T-cell (primary cell): ENCODE data around the gene CD4. TPM values are rescaled to one million over a fixed set of nuclear protein-coding genes. Genes with fewer than 3 reads are reported as not detected.

Experiments used
- ATAC-seq, 4 experiments: fragments of 200-7000 bp in 3 of 4; fragments of 150-1000 bp in 1 of 4; cut with Tn5 transposase; replicated peaks in 1 of 4; 1 replicate in 3 of 4; 2 replicates in 1 of 4; pipeline ENCODE4 v1.10.0; 2021; ENCODE audit warnings: moderate library complexity in 3 of 4, mild to moderate bottlenecking in 2 of 4, moderate number of reproducible peaks in 1 of 4
- CTCF ChIA-PET, 2 donors: fragments of 300-600 bp; sonication (Branson Sonifier 250); formaldehyde crosslinking; loops; one replicate each; lab custom pipeline; 2022; ENCODE audit warnings: antibody characterized with exemption in 2 of 2; lab: Charles Lee
- POLR2A ChIA-PET, 2 donors: fragments of 300-600 bp; sonication (Branson Sonifier 250); formaldehyde crosslinking; loops; one replicate each; lab custom pipeline; 2022; ENCODE audit warnings: antibody characterized with exemption in 2 of 2; lab: Charles Lee
- DNase-seq, 35 experiments: peaks; one replicate each; pipeline versions ENCODE4 v3.0.0 to v3.0.0-alpha.2; 2013 to 2023
- H3K27ac ChIP-seq: one replicate; pipeline ENCODE4 v1.5.1; 2013; ENCODE audit warnings: low read length
- H3K27me3 ChIP-seq, 2 experiments: replicated peaks in 1 of 2; 1 replicate in 1 of 2; 2 replicates in 1 of 2; pipeline versions ENCODE4 v1.6.1 to v1.7.0; 2013; ENCODE audit warnings: low read length in 1 of 2, mixed read lengths in 1 of 2; ENCODE audit not compliant: control insufficient read depth in 2 of 2, insufficient read depth in 2 of 2; ENCODE audit errors: extremely low read depth in 1 of 2
- H3K36me3 ChIP-seq, 2 donors: 1 replicate in 1 of 2; 2 replicates in 1 of 2; pipeline versions ENCODE4 v1.6.1 to v1.7.0; 2013; ENCODE audit warnings: low read length in 1 of 2; ENCODE audit not compliant: control insufficient read depth in 2 of 2, insufficient read depth in 1 of 2; ENCODE audit errors: extremely low read depth in 1 of 2
- H3K4me1 ChIP-seq, 2 experiments: 1 replicate in 1 of 2; 2 replicates in 1 of 2; pipeline versions ENCODE4 v1.6.1 to v1.7.0; 2013; ENCODE audit warnings: low read length in 2 of 2, mixed read lengths in 1 of 2; ENCODE audit not compliant: insufficient read depth in 2 of 2, control insufficient read depth in 1 of 2; ENCODE audit errors: extremely low read depth in 1 of 2
- H3K4me3 ChIP-seq, 2 donors: 1 replicate in 1 of 2; 2 replicates in 1 of 2; pipeline versions ENCODE4 v1.5.1 to v1.7.0; 2013; ENCODE audit warnings: mild to moderate bottlenecking in 2 of 2, low read length in 1 of 2, moderate library complexity in 1 of 2; ENCODE audit not compliant: control insufficient read depth in 1 of 2; ENCODE audit errors: extremely low read depth in 1 of 2
- H3K9me3 ChIP-seq: 2 replicates; pipeline ENCODE4 v1.7.0; 2013
- H3K27ac Mint-ChIP-seq, 2 donors: one replicate each; pipeline ENCODE4 v1.8.0; 2020 to 2021; ENCODE audit warnings: mild to moderate bottlenecking in 2 of 2, mixed read lengths in 2 of 2
- H3K27me3 Mint-ChIP-seq, 2 donors: one replicate each; pipeline ENCODE4 v1.8.0; 2021 to 2022; ENCODE audit warnings: mixed read lengths in 2 of 2
- H3K36me3 Mint-ChIP-seq: one replicate; pipeline ENCODE4 v1.8.0; 2021; ENCODE audit warnings: mixed read lengths
- H3K4me1 Mint-ChIP-seq, 3 donors: one replicate each; pipeline ENCODE4 v1.8.0; 2020 to 2022; ENCODE audit warnings: mixed read lengths in 3 of 3, mild to moderate bottlenecking in 1 of 3
- H3K4me3 Mint-ChIP-seq, 3 donors: one replicate each; pipeline ENCODE4 v1.8.0; 2020 to 2022; ENCODE audit warnings: mild to moderate bottlenecking in 3 of 3, mixed read lengths in 3 of 3, moderate library complexity in 3 of 3
- H3K9me3 Mint-ChIP-seq, 3 donors: one replicate each; pipeline ENCODE4 v1.8.0; 2020 to 2022; ENCODE audit warnings: mixed read lengths in 3 of 3
- WGBS: methylation state at CpG from one replicate; pipeline ENCODE4 v1.1.5; 2013; ENCODE audit warnings: missing lambda C conversion rate; ENCODE audit not compliant: insufficient coverage; 5-methylcytosine and 5-hydroxymethylcytosine counted together
- total RNA-seq, 35 experiments: library from RNA in 6 of 35; stranded (reverse) in 6 of 35; fragments of 120-200 nt in 1 of 35; gene quantifications; one replicate each; pipeline versions ENCODE4 v1.2.1 to v1.2.4 and lab custom pipeline; 2013 to 2026

Gene CD4
- total RNA-seq, 5 donors from 2014 or later (not counting 1 experiment from before 2014, with no cell fraction given): 126 to 205 (median 154) TPM

GRCh38 chr12:6842075-6842474, 52.7 kb downstream of the CD4 start:
- H3K4me1 Mint-ChIP-seq: no peaks in the 10 kb centered on the region
- H3K36me3 Mint-ChIP-seq: no peaks in the 10 kb centered on the region
- no peaks in the 10 kb centered on the region for H3K9me3 ChIP-seq
- H3K4me3 Mint-ChIP-seq: no peak overlapping the region
- no CpG with 5 or more reads among the region's 4 CpGs for WGBS
- CTCF ChIA-PET: interaction anchor here (0.7 to 1.0 kb wide), 2 partner anchors 89 to 239 kb away, joined by 3 read pairs; partner anchors contain the start of gene MLF2 (in 1 of the 2)
- no peak overlapping the region for H3K4me3 ChIP-seq
- POLR2A ChIA-PET: no interaction called here
- ATAC-seq (no peak), DNase-seq (no peak)
- no peaks in the 10 kb centered on the region for H3K27me3 Mint-ChIP-seq
- no peaks in the 10 kb centered on the region for H3K36me3 ChIP-seq
- H3K27ac ChIP-seq: no peak overlapping the region
- H3K4me1 ChIP-seq: no peaks in the 10 kb centered on the region
- no peak overlapping the region for H3K27ac Mint-ChIP-seq
- H3K27me3 ChIP-seq: peaks cover 0 to 4% of the 10 kb centered on the region in 2 experiments
- H3K9me3 Mint-ChIP-seq: no peaks in the 10 kb centered on the region

DNA sequence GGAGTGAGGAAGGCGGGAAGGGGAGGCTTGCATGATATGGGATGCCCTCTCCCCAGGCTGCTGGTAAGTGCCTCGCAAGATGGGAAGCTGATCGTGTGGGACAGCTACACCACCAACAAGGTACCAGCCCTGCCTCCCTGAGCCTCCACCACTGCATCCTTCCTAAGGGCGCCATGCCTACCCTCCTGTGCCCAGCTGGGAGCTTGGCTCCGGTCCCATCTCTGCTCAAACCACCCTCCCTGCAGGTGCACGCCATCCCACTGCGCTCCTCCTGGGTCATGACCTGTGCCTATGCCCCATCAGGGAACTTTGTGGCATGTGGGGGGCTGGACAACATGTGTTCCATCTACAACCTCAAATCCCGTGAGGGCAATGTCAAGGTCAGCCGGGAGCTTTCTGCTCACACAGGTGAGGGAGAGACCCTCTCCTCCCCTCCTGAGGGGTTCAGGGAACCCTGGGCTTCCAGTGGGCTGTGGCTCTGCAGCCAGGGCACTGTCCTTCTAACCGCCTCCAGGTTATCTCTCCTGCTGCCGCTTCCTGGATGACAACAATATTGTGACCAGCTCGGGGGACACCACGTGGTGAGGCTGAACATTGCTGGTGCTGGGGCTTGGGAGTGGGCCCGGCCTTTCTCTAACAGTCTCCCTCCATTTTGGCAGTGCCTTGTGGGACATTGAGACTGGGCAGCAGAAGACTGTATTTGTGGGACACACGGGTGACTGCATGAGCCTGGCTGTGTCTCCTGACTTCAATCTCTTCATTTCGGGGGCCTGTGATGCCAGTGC, 54.0 kb downstream of the CD4 start:
- 90% methylated on average over 13 of the region's 16 CpGs for whole genome bisulfite sequencing
- H3K4me1 ChIP-seq: no peaks in the 10 kb centered on the region
- ChIA-PET POLR2A (interaction anchor here in 1 of 2 donors (0.6 kb wide), 2 partner anchors 10 to 228 kb away, joined by 3 read pairs; no protein-coding TSS in a partner anchor), CTCF (interaction anchor here in 1 of 2 donors (0.6 kb wide), 1 partner anchor 1395 kb away, joined by 3 read pairs; no protein-coding TSS in a partner anchor)
- Mint-ChIP-seq H3K9me3 (no peaks in the 10 kb centered on the region), H3K4me1 (no peaks in the 10 kb centered on the region), H3K27me3 (no peaks in the 10 kb centered on the region), H3K36me3 (no peaks in the 10 kb centered on the region), H3K27ac (no peak overlapping the region), H3K4me3 (no peak overlapping the region)
- H3K27ac ChIP-seq: no peak overlapping the region
- DNase-seq (no peak), ATAC-seq (no peak)
- H3K36me3 ChIP-seq: no peaks in the 10 kb centered on the region
- peaks cover 0 to 4% of the 10 kb centered on the region in 2 experiments for H3K27me3 ChIP-seq
- no peaks in the 10 kb centered on the region for H3K9me3 ChIP-seq
- no peak overlapping the region for H3K4me3 ChIP-seq

DNA sequence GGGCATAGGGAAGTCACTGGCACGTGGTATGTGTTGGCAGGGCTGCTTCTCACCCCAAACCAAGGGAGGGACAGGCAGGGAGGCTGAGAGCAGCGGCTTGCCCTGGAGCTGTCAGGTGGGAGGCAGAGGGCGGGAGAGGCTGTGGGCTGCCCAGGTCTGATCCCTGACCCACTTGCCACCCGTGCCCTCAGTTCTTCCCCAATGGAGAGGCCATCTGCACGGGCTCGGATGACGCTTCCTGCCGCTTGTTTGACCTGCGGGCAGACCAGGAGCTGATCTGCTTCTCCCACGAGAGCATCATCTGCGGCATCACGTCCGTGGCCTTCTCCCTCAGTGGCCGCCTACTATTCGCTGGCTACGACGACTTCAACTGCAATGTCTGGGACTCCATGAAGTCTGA, 56.1 kb downstream of the CD4 start:
- H3K9me3 ChIP-seq: no peaks in the 10 kb centered on the region
- no peaks in the 10 kb centered on the region for H3K36me3 ChIP-seq
- H3K27me3 ChIP-seq: peaks cover 0 to 4% of the 10 kb centered on the region in 2 experiments
- H3K4me3 Mint-ChIP-seq: no peak overlapping the region
- H3K27ac Mint-ChIP-seq: no peak overlapping the region
- no peaks in the 10 kb centered on the region for H3K36me3 Mint-ChIP-seq
- H3K4me3 ChIP-seq: no peak overlapping the region
- WGBS: 94% methylated on average over 17 of the region's 17 CpGs
- H3K9me3 Mint-ChIP-seq: no peaks in the 10 kb centered on the region
- no peak overlapping the region for H3K27ac ChIP-seq
- no peaks in the 10 kb centered on the region for H3K4me1 ChIP-seq
- ChIA-PET POLR2A (no interaction called here), CTCF (no interaction called here)
- DNase-seq (no peak), ATAC-seq (no peak)
- H3K27me3 Mint-ChIP-seq: no peaks in the 10 kb centered on the region
- peaks cover 0 to 7% (median 4%) of the 10 kb centered on the region in 3 donors for H3K4me1 Mint-ChIP-seq

GRCh38 chr12:6846316-6846869, 57.1 kb downstream of the CD4 start:
- Histone ChIP-seq H3K36me3 (no peaks in the 10 kb centered on the region), H3K27ac (no peak overlapping the region), H3K9me3 (no peaks in the 10 kb centered on the region), H3K27me3 (no peaks in the 10 kb centered on the region), H3K4me1 (peaks cover 4 to 8% of the 10 kb centered on the region in 2 experiments), H3K4me3 (no peak overlapping the region)
- H3K4me1 Mint-ChIP-seq: peaks cover 3 to 13% (median 8%) of the 10 kb centered on the region in 3 donors
- H3K4me3 Mint-ChIP-seq: no peak overlapping the region
- no peaks in the 10 kb centered on the region for H3K27me3 Mint-ChIP-seq
- H3K9me3 Mint-ChIP-seq: no peaks in the 10 kb centered on the region
- POLR2A ChIA-PET: no interaction called here
- no peaks in the 10 kb centered on the region for H3K36me3 Mint-ChIP-seq
- peak overlapping the region in 1 of 2 donors; percentile 6 for H3K27ac Mint-ChIP-seq
- DNase-seq (no peak), ATAC-seq (no peak)
- 92% methylated on average over 5 of the region's 7 CpGs for WGBS
- CTCF ChIA-PET: no interaction called here

DNA sequence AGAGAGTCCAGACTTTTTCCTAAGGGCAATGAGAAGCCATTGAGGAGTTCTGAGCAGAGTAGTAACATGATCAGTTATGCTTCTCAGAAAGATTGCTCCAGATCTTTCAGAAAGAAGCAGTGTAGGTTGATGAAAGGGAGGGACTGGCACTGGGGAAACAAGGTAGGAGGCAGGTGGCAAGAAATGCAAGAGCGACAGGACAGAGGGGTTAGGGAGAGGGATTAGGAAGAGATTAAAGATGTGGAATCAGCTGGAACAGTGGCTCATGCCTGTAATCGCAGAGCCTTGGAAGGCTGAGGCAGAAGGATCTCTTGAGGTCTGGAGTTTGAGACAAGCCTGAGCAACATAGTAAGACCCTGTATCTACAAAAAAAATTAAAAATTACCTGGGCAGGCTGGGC, 58.3 kb downstream of the CD4 start:
- H3K4me3 Mint-ChIP-seq: no peak overlapping the region
- no peak for DNase-seq
- 89% methylated on average over 1 of the region's 2 CpGs for WGBS

DNA sequence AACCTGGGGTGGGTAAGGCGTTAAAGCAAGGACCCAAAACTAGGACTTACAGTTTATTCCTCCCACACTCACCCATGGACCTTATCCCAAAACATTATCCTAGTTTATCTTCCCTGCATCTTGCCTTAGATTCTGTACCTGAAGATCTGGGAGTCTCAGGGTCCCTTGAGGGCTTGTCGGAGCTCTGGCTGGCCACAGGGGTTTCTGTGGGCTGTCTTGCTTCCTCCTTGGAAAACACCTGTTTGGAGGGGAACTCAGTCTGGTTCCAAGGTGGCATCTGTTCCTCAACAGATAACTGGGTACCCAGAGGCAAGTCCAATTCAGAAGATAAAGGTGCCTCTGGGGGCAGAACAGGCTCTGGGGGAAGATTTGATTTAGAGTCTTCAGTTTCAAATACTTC, 60.1 kb downstream of the CD4 start:
- no peaks in the 10 kb centered on the region for H3K27me3 Mint-ChIP-seq
- H3K27ac ChIP-seq: no peak overlapping the region
- no peaks in the 10 kb centered on the region for H3K9me3 ChIP-seq
- no CpG with 5 or more reads among the region's 2 CpGs for WGBS
- ATAC-seq: no peak
- H3K27me3 ChIP-seq: no peaks in the 10 kb centered on the region
- H3K36me3 Mint-ChIP-seq: no peaks in the 10 kb centered on the region
- no peaks in the 10 kb centered on the region for H3K9me3 Mint-ChIP-seq
- peaks cover 20 to 33% of the 10 kb centered on the region in 2 experiments for H3K4me1 ChIP-seq
- H3K4me3 ChIP-seq: no peak overlapping the region
- no peak overlapping the region for H3K4me3 Mint-ChIP-seq
- H3K4me1 Mint-ChIP-seq: peaks cover 19 to 33% (median 26%) of the 10 kb centered on the region in 3 donors
- no peak overlapping the region for H3K27ac Mint-ChIP-seq
- ChIA-PET POLR2A (no interaction called here), CTCF (no interaction called here)
- no peaks in the 10 kb centered on the region for H3K36me3 ChIP-seq
- DNase-seq: no peak

More for the DNA sequence above, 58.3 kb downstream of the CD4 start:
- Histone ChIP-seq H3K9me3 (no peaks in the 10 kb centered on the region), H3K4me1 (peaks cover 6 to 15% of the 10 kb centered on the region in 2 experiments), H3K36me3 (no peaks in the 10 kb centered on the region), H3K27me3 (no peaks in the 10 kb centered on the region), H3K4me3 (no peak overlapping the region), H3K27ac (no peak overlapping the region)
- no peak for ATAC-seq
- POLR2A ChIA-PET: interaction anchor here in 1 of 2 donors (1.2 kb wide), 1 partner anchor 294 kb away, joined by 3 read pairs; no protein-coding TSS in a partner anchor
- H3K27ac Mint-ChIP-seq: no peak overlapping the region
- no peaks in the 10 kb centered on the region for H3K27me3 Mint-ChIP-seq
- H3K36me3 Mint-ChIP-seq: no peaks in the 10 kb centered on the region
- H3K4me1 Mint-ChIP-seq: peaks cover 5 to 17% (median 10%) of the 10 kb centered on the region in 3 donors
- H3K9me3 Mint-ChIP-seq: no peaks in the 10 kb centered on the region
- CTCF ChIA-PET: interaction anchor here in 1 of 2 donors (0.5 kb wide), 1 partner anchor 542 kb away, joined by 3 read pairs; no protein-coding TSS in a partner anchor
